AG04450 (cell line): ENCODE results near the gene FNDC3B. TPM values are rescaled to one million over a fixed set of nuclear protein-coding genes. Genes with fewer than 3 reads are reported as not detected.

Experiments
- CTCF ChIA-PET: fragments of 300-600, 350-600 bp; formaldehyde crosslinking; extraction: SDS; loops from one replicate; lab custom pipeline; 2022; ENCODE audit warnings: antibody characterized with exemption, inconsistent platforms; lab: Charles Lee
- POLR2A ChIA-PET: fragments of 350-600 bp; formaldehyde crosslinking; extraction: SDS; loops from one replicate; lab custom pipeline; 2021; ENCODE audit warnings: antibody characterized with exemption, inconsistent platforms; lab: Yijun Ruan, JAX
- DNase-seq: peaks from one replicate; pipeline ENCODE4 v3.0.0-alpha.2; 2011; ENCODE audit warnings: low read depth, low spot score
- H3K27ac ChIP-seq: one replicate; pipeline ENCODE4 v1.5.1; 2012; ENCODE audit warnings: low read depth, low read length, control low read depth
- H3K27me3 ChIP-seq: one replicate; pipeline ENCODE4 v1.6.0; 2012; ENCODE audit warnings: low read length; ENCODE audit not compliant: control insufficient read depth, insufficient read depth
- H3K4me3 ChIP-seq: 2 replicates; pipeline ENCODE4 v1.5.1; 2011; ENCODE audit warnings: mild to moderate bottlenecking, low read depth, low read length, control low read depth
- H3K9me3 ChIP-seq: 2 replicates; pipeline ENCODE4 v1.5.1; 2012; ENCODE audit warnings: low read length; ENCODE audit not compliant: control insufficient read depth, insufficient read depth
- polyA plus RNA-seq: library from polyadenylated mRNA; depleted of rRNA; stranded (reverse); fragments of >200 nt; gene quantifications from 2 replicates; pipeline ENCODE4 v1.2.3, GENCODE V29; 2011
- TF ChIP-seq, protein P1 (sequence below): IDR thresholded peaks from 2 replicates; pipeline ENCODE4 v1.5.1; 2011; ENCODE audit warnings: low read depth, low read length, control low read depth, inconsistent platforms

The FNDC3B gene
- polyA plus RNA-seq, 1 experiment, result 39.5 TPM

DNA sequence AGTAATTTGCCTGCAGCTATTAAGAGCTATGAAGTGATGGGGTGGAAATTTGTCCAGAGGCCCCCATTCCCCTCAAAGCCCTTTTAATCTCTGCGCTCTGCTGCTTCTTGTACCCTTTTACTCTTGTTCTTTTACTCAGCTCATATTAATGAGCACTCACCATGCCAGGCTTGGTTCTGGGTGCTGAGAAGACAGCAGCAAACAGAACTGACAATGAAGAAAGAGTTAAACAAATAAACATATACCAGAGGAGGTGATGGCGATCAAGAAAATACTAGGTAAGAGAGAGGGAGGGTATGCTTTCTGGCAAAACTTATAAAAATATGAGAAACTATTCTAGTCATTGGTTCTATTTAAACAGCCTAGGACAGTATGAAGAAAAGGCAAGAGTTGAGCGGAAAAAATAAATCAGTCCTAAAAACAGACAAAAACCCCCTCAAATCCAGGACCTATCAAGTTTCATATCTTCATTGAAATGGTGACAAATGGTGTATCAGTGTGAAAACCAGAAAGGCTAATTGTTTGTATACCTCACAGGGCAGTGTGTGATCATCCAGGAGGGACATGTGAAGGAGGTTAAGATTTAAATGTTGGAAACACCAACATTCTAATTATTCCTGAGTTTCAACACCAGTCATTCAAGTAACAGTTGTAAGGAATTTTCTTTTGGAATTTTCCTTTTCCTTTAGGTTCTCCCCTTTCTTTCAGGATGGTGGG, 144.9 kb downstream of the FNDC3B start:
- Histone ChIP-seq H3K27me3 (no peaks in the 10 kb centered on the region), H3K9me3 (no peaks in the 10 kb centered on the region), H3K4me3 (no peak overlapping the region), H3K27ac (no peak overlapping the region)
- TF ChIP-seq, protein P1, sequence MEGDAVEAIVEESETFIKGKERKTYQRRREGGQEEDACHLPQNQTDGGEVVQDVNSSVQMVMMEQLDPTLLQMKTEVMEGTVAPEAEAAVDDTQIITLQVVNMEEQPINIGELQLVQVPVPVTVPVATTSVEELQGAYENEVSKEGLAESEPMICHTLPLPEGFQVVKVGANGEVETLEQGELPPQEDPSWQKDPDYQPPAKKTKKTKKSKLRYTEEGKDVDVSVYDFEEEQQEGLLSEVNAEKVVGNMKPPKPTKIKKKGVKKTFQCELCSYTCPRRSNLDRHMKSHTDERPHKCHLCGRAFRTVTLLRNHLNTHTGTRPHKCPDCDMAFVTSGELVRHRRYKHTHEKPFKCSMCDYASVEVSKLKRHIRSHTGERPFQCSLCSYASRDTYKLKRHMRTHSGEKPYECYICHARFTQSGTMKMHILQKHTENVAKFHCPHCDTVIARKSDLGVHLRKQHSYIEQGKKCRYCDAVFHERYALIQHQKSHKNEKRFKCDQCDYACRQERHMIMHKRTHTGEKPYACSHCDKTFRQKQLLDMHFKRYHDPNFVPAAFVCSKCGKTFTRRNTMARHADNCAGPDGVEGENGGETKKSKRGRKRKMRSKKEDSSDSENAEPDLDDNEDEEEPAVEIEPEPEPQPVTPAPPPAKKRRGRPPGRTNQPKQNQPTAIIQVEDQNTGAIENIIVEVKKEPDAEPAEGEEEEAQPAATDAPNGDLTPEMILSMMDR, result no peak
- DNase-seq, result no peak
- POLR2A ChIA-PET, result no interaction called here
- CTCF ChIA-PET, result no interaction called here

DNA sequence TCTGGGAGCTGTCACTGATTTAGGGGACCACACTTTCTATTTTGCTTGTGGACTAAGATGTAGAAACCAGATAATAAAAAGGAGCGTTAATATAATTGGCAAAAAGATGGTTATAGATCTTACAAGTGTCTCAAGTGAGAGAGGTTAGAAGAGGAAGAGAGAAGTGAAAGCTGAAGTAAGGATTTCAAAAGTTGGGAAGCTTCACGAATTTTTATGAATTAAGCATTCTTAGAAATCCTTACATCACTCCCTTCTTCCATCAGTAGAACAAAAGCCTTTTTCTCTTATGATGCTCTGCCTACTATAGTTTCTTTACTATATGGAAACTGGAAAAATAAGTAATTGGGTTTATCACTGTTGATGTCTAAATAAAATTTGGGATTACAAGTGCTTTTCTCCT, 146.5 kb downstream of the FNDC3B start:
- Histone ChIP-seq H3K27ac (no peak overlapping the region), H3K4me3 (no peak overlapping the region), H3K27me3 (no peaks in the 10 kb centered on the region), H3K9me3 (no peaks in the 10 kb centered on the region)
- ChIA-PET CTCF (no interaction called here), POLR2A (no interaction called here)
- TF ChIP-seq, protein P1, result no peak
- DNase-seq, result no peak

GRCh38 chr3:172186607-172187006, 147.2 kb downstream of the FNDC3B start:
- ChIA-PET POLR2A (no interaction called here), CTCF (no interaction called here)
- DNase-seq, result no peak
- no peak overlapping the region for H3K27ac ChIP-seq
- H3K9me3 ChIP-seq, result no peaks in the 10 kb centered on the region
- H3K4me3 ChIP-seq, result no peak overlapping the region
- TF ChIP-seq, protein P1, result no peak
- H3K27me3 ChIP-seq, result no peaks in the 10 kb centered on the region

DNA sequence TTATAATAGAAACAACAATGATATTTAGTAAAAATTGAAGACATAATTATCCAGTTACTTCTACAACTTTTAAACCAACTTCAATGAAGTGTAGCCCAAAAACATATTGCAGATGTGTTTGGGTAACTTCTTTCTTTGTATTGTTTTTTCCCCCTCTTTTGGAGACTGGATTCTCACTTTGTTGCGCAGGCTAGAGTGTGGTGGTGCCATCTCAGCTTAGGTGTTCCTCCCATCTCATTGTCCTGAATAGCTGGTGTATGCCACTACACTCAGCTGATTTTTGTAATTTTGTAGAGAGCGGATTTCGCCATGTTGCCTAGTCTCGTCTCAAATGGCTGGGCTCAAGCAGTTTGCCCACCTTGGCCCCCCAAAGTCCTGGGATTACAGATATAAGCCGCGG, 148.1 kb downstream of the FNDC3B start:
- Histone ChIP-seq H3K9me3 (no peaks in the 10 kb centered on the region), H3K4me3 (no peak overlapping the region), H3K27ac (no peak overlapping the region), H3K27me3 (no peaks in the 10 kb centered on the region)
- CTCF ChIA-PET, result interaction anchor here (0.6 kb wide), 1 partner anchor 145 kb away, joined by 3 read pairs; no protein-coding TSS in a partner anchor
- TF ChIP-seq, protein P1, result no peak
- DNase-seq, result no peak
- POLR2A ChIA-PET, result no interaction called here

DNA sequence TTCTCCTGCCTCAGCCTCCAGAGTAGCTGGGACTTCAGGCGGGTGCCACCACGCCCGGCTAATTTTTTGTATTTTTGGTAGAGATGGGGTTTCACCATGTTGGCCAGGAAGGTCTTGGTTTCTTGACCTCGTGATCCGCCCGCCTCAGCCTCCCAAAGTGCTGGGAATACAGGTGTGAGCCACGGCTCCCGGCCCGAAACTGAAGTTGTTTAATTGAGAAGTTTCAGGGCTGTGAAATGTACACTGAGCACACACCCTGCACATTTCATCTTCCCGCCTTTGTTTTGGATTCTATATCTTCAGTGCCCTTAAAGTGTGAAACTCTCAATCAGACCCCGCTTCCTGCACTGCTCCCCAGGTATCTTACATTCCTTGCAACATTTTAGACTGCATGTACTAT, 149.1 kb downstream of the FNDC3B start:
- no peak for DNase-seq
- no peaks in the 10 kb centered on the region for H3K27me3 ChIP-seq
- no peaks in the 10 kb centered on the region for H3K9me3 ChIP-seq
- no peak overlapping the region for H3K4me3 ChIP-seq
- ChIA-PET POLR2A (no interaction called here), CTCF (interaction anchor here (0.7 kb wide), 1 partner anchor 416 kb away, joined by 3 read pairs; no protein-coding TSS in a partner anchor)
- H3K27ac ChIP-seq, result no peak overlapping the region
- TF ChIP-seq, protein P1, result no peak
